HG03342 (cell line): ENCODE measurements around the gene TEX261.

Source experiments
- ATAC-seq: cut with Tn5 transposase; IDR thresholded peaks from one replicate; pipeline ENCODE4 v1.9.1; 2021; ENCODE audit warnings: mild to moderate bottlenecking, moderate library complexity; ENCODE audit not compliant: unreplicated experiment

Gene TEX261

GRCh38 chr2:70959851-70960832 lies 34.5 kb downstream of the TEX261 start:
- ATAC-seq = no peak

DNA sequence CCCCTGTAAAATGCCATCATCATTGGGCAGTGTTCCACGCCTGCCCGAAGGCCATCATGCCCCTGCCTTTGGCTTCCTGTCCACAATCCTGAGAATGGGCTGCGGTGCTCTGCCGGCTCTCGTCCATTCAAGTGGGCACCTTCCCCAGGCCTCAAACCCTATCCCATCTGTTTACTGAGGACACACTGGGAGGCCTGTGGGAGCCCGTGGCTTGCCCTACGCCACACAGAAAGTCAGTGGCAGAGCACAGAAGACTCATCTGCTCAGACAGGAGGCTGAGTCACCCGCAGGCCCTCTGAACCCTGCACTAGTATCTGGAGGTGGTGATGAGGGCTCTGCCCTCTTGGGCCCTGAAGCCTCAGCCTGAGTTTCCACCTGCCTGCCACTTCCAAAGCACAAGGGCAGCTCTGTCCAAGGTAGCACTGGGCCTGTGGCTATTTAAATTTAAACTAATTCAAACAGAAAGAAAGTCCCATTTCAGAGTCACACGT lies 35.4 kb downstream of the TEX261 start:
- ATAC-seq = no peak

- no peak for ATAC-seq
These were observed 35.9 kb downstream of the TEX261 start for GRCh38 chr2:70958759-70959158.

DNA sequence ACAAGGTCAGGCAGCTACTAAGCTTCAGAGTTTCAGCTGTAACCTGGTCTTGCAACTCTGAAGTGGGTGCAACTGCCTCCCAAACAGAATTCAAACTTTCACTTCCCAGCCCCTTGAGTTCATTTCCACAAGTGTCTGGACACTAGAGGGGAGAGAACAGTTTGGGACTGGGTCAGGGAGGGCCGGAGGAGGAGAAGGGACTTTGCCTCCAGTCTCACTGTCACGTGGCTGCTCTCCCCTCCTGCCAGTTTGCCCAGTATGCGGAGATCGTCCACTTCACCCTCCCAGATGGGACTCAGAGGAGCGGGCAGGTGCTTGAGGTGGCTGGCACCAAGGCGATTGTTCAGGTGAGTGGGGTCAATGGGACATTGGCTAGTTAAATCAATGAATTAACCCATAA lies 36.9 kb downstream of the TEX261 start:
- ATAC-seq = no peak

GRCh38 chr2:70956141-70956540 lies 38.5 kb downstream of the TEX261 start:
- no peak for ATAC-seq

DNA sequence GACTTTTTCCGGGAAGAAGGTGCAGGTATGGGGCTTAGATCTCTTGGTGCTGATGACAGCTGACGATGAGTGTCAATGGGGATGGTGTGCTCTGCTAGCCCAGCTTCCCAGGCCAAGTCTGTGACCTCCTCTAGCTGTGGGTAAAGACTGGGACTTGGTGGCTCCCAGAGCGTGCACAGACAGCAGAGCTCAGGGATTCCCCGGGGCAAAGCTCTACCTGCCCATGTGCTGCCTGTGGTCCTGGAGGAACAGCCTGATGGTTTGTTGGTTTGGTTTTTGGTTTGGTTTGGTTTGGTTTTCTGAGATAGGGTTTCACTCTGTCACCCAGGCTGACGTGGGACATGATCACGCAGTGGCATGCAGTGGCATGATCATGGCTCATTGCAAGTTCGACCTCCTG lies 39.8 kb downstream of the TEX261 start:
- no peak for ATAC-seq

DNA sequence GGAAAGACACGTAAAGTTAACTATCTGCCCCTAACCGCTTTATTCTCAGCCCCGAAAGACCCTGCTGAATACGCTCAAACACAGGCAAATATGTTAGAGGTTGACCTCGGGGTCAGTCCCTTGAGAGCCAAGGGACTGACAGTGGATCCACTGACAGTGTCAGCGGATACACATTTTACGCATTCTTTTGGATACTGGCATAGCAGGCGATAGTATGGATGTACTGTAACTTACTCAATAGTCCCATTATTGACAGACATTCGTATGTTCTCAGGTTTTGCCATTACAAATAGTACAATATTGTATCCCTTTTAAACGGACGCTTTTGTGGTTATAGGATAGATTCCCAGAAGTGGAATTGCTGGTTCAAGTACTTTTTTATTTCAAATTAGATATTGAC lies 45.6 kb downstream of the TEX261 start:
- ATAC-seq = no peak

DNA sequence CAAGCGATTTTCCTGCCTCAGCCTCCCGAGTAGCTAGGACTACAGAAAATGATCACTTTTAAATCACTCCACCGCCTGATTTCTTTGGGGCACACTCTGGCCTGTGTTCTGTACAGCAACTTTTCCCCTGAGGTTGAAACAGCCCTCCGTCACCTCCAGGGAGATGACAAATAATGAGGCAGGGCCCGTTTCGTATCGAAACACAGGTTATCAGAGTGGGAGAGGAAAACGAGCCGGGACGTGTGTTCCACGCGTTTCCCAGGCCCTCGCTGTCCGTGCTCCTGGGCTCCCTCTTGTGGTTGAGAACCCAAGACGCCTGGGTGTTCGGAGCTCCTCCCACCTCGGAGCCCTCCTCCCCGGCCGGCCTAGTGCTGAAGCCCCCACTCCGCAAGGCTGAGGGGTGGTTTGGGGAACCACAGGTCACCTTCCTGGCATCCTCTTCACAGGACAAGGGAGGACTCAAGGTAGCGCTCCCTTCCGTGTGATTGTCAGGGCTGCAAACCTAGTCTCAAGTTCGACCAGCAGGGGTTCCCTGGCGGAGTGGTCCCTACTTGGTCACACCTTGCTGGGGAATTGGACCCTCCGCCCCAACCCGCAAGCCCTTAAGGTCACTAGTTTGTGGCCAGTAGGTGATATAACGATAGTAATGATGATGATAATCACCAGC lies 46.2 kb downstream of the TEX261 start:
- peak; percentile 92 for ATAC-seq

- no peak for ATAC-seq
These were observed 47.0 kb downstream of the TEX261 start for GRCh38 chr2:70947556-70948184.

DNA sequence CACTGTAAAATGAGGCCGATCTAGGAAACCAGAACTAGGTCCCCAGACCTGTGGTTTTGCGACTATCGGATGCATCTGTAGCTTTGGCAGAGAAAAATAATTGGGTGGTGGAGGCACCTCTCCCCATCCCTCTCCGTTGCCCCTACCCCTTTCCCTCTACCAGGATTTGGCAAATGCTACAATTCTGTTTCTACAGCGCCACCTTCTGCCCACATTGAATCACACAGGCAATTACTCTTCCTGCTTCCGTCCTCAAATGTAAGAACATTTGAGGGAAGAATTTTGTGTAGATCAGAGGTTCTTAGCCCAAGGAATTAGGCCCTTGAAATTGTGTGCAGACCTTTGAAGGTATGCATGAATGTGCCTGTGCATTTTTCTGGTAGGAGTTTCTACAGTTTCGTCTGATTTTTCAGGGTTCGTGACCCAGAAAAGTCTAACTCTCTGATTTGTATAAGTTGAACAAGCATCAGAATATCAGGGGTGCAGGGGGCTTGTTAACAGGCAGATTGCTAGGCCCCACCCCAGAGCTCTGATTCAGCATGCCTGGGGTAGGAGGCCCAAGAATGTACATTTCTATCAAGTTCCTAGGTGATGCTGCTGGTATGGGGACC lies 47.7 kb downstream of the TEX261 start:
- ATAC-seq = no peak

DNA sequence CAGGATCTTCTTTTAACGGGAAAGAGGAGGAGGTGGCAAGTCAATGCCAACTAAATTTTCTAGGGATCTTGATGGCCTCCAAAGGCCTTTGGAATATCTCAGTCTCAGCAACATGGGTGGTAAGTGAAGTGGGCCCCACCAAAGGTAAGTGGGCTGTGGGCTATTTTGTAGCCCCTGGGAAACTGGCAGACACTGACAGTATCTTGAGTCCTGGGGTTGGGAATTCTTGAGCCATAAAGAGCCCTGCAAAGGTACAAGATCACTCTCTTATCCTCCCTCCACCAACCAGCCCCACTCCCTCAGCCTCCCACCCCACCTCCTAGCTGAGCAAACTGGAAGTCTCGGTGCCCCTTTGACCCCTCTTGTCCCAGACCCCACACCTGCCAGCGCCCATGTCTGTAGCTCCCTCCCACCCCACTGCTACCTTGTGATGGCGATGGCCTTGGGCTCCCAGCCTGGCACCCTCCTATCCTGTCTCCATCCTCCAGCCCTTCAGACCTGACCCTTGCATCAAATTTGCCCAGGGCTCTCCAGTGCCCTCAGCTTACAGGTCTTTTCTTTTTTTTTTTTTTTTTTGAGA lies 50.5 kb downstream of the TEX261 start:
- no peak for ATAC-seq

DNA sequence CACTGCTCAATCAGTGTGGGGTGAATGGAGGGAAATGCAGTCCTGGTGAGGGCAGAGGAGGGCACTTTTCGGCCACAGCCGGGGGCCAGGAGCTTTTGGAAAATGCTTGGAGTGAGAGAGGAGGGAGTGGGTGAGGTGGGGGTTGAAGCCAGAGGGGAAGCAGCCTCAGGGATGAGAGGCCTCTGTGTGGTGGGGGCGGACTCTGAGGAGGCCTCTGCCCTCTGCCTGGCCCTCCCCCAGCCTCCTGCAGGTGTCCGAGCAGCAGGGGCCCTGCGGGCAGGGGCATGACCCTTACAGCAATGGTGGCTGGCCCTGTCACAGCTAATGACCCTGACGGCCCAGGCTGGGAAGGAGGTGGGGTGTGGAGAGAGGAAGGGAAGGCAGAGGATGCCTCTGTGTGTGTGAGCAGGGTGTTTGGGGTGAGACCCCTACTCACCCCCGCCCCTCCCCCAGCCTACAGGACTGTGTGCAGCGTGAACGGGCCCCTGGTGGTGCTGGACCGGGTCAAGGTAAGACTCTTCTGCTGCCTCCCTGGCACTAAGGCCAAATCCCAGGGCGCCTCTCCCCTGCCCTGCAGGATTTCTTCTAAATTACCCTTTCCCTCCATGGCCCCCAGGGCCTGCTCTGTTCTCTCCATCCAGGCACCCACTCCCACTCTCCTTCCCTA lies 51.3 kb downstream of the TEX261 start:
- ATAC-seq = no peak

- ATAC-seq = no peak
These were observed 52.1 kb downstream of the TEX261 start for GRCh38 chr2:70942396-70943204.

GRCh38 chr2:70941701-70942100 lies 53.0 kb downstream of the TEX261 start:
- ATAC-seq = no peak

DNA sequence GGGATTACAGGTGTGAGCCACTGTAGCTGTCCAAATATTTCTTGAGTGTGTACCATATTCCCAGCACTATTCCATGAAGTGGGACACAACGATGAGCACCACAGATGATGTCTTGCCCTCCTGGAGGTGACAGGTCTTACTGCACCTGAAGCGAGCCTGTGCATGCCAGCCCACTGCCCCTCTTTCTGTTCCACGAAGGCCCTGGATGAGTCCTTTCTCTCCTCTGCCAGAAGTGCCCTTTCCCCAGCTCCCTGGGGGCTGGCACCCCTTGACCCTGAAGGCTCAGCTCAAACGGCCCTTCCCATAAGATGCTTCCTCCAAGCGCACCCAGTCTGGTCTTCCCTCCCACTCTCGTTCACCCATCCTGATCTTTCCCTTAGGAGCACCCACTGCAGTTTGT lies 53.5 kb downstream of the TEX261 start:
- no peak for ATAC-seq

DNA sequence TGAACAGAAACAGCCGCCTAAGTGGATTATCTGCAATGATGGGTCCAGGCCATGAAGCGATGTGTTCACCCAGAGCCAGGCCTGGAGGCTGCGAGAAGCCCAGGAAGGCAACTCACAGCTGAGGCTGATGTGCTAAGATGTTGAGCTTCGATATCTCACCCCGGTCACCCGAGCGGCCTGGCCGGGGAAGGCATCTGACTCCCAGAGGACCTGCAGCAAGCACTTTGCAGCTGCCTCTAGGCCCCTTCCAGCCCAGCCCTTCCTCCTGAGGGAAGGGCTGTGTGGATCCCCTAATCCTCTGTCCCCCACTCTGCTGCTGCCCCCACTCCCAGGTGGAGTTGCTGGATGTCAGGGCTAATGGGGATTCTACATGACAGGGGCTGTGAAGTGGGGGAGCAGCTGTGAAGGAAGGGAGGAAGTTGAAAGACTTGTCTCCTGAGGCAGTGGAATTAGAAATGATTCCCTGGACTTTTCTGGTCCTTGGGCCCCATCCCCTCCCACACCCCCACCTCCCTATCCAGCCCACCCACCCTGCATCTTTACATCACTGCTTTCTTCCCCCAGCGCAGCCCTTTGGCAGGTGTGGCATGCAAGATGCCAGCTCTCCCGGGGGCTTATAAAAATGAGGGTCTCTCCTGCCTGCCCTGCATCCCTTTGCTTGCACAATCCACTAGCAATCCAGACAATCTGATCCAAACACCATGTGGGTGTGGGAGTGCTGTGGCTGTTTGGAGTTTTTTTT lies 54.7 kb downstream of the TEX261 start:
- no peak for ATAC-seq

- ATAC-seq = no peak
These were observed 55.5 kb downstream of the TEX261 start for GRCh38 chr2:70939001-70939838.

GRCh38 chr2:70938586-70938950 lies 56.1 kb downstream of the TEX261 start:
- no peak for ATAC-seq
